GM19099 (cell line): ENCODE data around the gene OPRL1.

ENCODE experiments used
- POLR2A ChIP-seq: IDR thresholded peaks from 3 replicates; pipeline ENCODE4 v1.6.1; 2011; ENCODE audit warnings: low read depth; ENCODE audit not compliant: insufficient read length; ENCODE audit errors: extremely low read depth

The OPRL1 gene

GRCh38 chr20:64080813-64081623 is 1.1 kb downstream of the OPRL1 start:
- no peak for TF ChIP-seq POLR2A

GRCh38 chr20:64081624-64081964 is 1.7 kb downstream of the OPRL1 start:
- TF ChIP-seq POLR2A, result no peak

- TF ChIP-seq POLR2A, result no peak
Observed at GRCh38 chr20:64082126-64082731, 2.3 kb downstream of the OPRL1 start.

GRCh38 chr20:64082820-64083377 is 3.0 kb downstream of the OPRL1 start:
- TF ChIP-seq POLR2A, result no peak

GRCh38 chr20:64083378-64083803 is 3.5 kb downstream of the OPRL1 start:
- no peak for TF ChIP-seq POLR2A

- TF ChIP-seq POLR2A, result no peak
Observed at GRCh38 chr20:64083804-64084684, 4.2 kb downstream of the OPRL1 start, which contains the start of gene LKAAEAR1. Gene LKAAEAR1, minus strand, starts transcription at chr20:64084398. Its CDS starts 179 bp downstream, at chr20:64084219.

- TF ChIP-seq POLR2A, result no peak
Observed at GRCh38 chr20:64084685-64085152, 4.8 kb downstream of the OPRL1 start.

GRCh38 chr20:64086801-64087200 is 6.9 kb downstream of the OPRL1 start:
- TF ChIP-seq POLR2A, result no peak

- no peak for TF ChIP-seq POLR2A
Observed at GRCh38 chr20:64090165-64090564, 10.3 kb downstream of the OPRL1 start.

- no peak for TF ChIP-seq POLR2A
Observed at GRCh38 chr20:64091340-64091739, 11.5 kb downstream of the OPRL1 start.

GRCh38 chr20:64091770-64092169 is 11.9 kb downstream of the OPRL1 start:
- no peak for TF ChIP-seq POLR2A

- TF ChIP-seq POLR2A, result no peak
Observed at GRCh38 chr20:64092258-64093012, 12.6 kb downstream of the OPRL1 start.

GRCh38 chr20:64093013-64093503 is 13.2 kb downstream of the OPRL1 start:
- no peak for TF ChIP-seq POLR2A

- no peak for TF ChIP-seq POLR2A
Observed at GRCh38 chr20:64095455-64095854, 15.6 kb downstream of the OPRL1 start.
